Stomach (tissue), 9 donors: ENCODE measurements around the gene TUT4. TPM values are rescaled to one million over a fixed set of nuclear protein-coding genes. Genes with fewer than 3 reads are reported as not detected.

Source experiments
- DNase-seq, 2 donors: peaks; one replicate each; pipeline versions ENCODE4 v3.0.0 to v3.0.0-alpha.2; 2013 to 2019
- H3K27ac ChIP-seq, 5 donors: fragments of 200-600 bp in 4 of 5; sonication (generic) in 4 of 5; one replicate each; pipeline ENCODE4 v1.5.1; 2013 to 2019; ENCODE audit warnings: mild to moderate bottlenecking in 1 of 5, moderate library complexity in 1 of 5
- H3K27me3 ChIP-seq, 3 donors: fragments of 200-600 bp; sonication (generic); one replicate each; pipeline ENCODE4 v1.5.1; 2017 to 2019; ENCODE audit warnings: mixed run types in 1 of 3
- H3K36me3 ChIP-seq, 4 donors: fragments of 200-600 bp; sonication (generic); 1 replicate in 3 of 4; 2 replicates in 1 of 4; pipeline ENCODE4 v1.5.1; 2016 to 2019
- H3K4me1 ChIP-seq, 4 donors: fragments of 200-600 bp; sonication (generic); one replicate each; pipeline ENCODE4 v1.5.1; 2016 to 2019
- H3K4me3 ChIP-seq, 4 donors: fragments of 200-600 bp; sonication (generic) in 3 of 4; one replicate each; pipeline ENCODE4 v1.5.1; 2016 to 2019; ENCODE audit warnings: mild to moderate bottlenecking in 1 of 4
- H3K9me3 ChIP-seq, 4 donors: fragments of 200-600 bp; sonication (generic); one replicate each; pipeline ENCODE4 v1.5.1; 2016 to 2019
- EP300 ChIP-seq: sonication (generic); formaldehyde crosslinking; IDR thresholded peaks from one replicate; pipeline ENCODE4 v1.6.1; 2017; ENCODE audit warnings: antibody characterized with exemption
- POLR2A ChIP-seq, 4 donors: fragments of 450-650 bp; IDR thresholded peaks; one replicate each; pipeline ENCODE4 v1.6.1; 2016; ENCODE audit warnings: antibody characterized with exemption in 4 of 4, control low read depth in 2 of 4, mild to moderate bottlenecking in 1 of 4, moderate library complexity in 1 of 4
- POLR2AphosphoS5 ChIP-seq, 3 donors: sonication (generic); formaldehyde crosslinking; IDR thresholded peaks; one replicate each; pipeline ENCODE4 v1.6.1; 2016; ENCODE audit warnings: antibody characterized with exemption in 3 of 3
- WGBS, 5 donors: extraction: QIAGEN DNeasy Blood & Tissue Kit in 3 of 5; methylation state at CpG; one replicate each; pipeline versions ENCODE4 v1.1.5 to v1.1.7; 2013 to 2018; 5-methylcytosine and 5-hydroxymethylcytosine counted together
- intact Hi-C: fragments of 100-400 bp; cut with DNase I; formaldehyde crosslinking; loops from one replicate; pipeline ENCODE4 v1.15.1; 2023; ENCODE audit warnings: low total_unique reads
- polyA plus RNA-seq, 3 donors: library from polyadenylated mRNA; stranded (reverse); fragments of 200-250 nt; gene quantifications; one replicate each; pipeline ENCODE4 v1.2.3, GENCODE V29; 2013
- total RNA-seq, 5 donors: library from RNA; depleted of rRNA; stranded (reverse); fragments of >200 nt; gene quantifications; one replicate each; pipeline versions ENCODE4 v1.1.0 to v1.2.3, GENCODE V29; 2014 to 2016
- TF ChIP-seq, protein P1 (sequence below), 7 experiments: fragments of 450-650 bp in 4 of 7; fragments of 200-600 bp in 3 of 7; sonication (generic) in 3 of 7; IDR thresholded peaks; one replicate each; pipeline ENCODE4 v1.5.1; 2016 to 2019; ENCODE audit warnings: antibody characterized with exemption in 7 of 7, control low read depth in 2 of 7, mild to moderate bottlenecking in 1 of 7
- donor health status: healthy with polysubstance abuse.
- donor health status: Bipolar disorder and iron deficiency.
- donor health status: healthy.

The TUT4 gene
- total and polyA plus RNA-seq, 8 donors, result 11.8 to 107 (median 37.1) TPM

DNA sequence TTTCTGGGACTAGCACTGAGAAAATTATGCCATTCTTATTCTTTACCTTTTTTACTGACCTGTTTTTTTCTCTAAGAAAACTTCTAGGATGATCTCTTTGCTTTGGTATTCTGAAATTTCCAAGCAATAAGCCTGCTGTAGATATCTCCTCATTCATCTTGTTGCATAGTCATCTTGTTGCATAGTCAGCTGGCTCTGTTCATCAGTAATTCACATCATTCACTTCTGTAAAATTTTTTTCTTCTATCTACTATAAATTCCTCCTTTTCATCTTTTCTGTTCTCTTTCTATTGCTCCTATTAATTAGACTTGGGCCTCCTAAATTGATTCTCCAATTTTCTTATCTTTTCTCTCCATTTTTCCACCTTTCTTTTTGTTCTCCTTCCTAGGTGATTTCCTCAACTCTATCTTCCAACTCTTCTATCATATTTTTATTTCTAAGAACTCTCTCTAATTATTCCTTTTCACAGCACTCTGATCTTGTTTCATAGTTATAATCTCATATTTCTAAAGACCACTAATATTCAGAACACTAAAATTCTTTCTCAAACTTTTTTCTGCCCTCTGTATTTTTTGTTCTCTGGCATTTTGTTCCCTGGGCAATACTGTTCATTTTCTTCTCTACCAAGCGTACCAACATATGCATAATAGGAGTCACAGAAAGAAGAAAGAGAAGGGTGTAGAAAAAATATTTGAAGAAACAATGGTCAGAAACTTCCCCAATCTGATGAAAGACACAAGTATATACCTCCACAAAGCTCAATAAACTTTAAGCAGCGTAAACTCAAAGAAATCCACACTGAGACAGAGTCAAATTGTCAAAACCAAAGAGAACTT is 17.7 kb downstream of the TUT4 start:
- H3K27ac ChIP-seq, result no peak overlapping the region
- H3K27me3 ChIP-seq, result no peaks in the 10 kb centered on the region
- peaks cover 0 to 8% (median 2%) of the 10 kb centered on the region in 4 donors for H3K9me3 ChIP-seq
- intact Hi-C loops, result no loop called here
- TF ChIP-seq POLR2A (IDR thresholded peaks at IDR 0.05), result no peak
- no peaks in the 10 kb centered on the region for H3K36me3 ChIP-seq
- 95 to 98% (median 97%) methylated on average over 2 of the region's 2 CpGs for WGBS, 5 donors
- H3K4me3 ChIP-seq, result no peak overlapping the region
- H3K4me1 ChIP-seq, result peaks cover 0 to 16% (median 3%) of the 10 kb centered on the region in 4 donors
- DNase-seq, result no peak

DNA sequence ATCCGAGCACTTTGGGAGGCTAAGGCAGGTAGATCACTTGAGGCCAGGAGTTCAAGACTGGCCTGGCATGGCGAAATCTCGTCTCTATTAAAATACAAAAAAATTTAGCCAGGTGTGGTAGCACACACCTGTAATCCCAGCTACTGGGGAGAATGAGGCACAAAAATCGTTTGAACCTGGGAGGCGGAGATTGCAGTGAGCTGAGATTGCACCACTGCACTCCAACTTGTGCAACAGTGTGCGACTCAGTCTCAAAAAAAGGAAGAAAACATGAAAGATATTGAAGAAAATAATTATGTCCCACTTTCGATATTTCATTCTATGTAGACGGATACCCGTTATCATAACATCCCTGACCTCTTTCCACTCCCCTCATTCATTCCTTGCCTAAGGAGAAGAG is 19.2 kb downstream of the TUT4 start:
- WGBS, 5 donors, result 92 to 97% (median 95%) methylated on average over 9 of the region's 9 CpGs
- peaks cover 0 to 16% (median 3%) of the 10 kb centered on the region in 4 donors for H3K4me1 ChIP-seq
- TF ChIP-seq POLR2A (IDR thresholded peaks at IDR 0.05) (no peak), EP300 (no peak)
- TF ChIP-seq, protein P1, sequence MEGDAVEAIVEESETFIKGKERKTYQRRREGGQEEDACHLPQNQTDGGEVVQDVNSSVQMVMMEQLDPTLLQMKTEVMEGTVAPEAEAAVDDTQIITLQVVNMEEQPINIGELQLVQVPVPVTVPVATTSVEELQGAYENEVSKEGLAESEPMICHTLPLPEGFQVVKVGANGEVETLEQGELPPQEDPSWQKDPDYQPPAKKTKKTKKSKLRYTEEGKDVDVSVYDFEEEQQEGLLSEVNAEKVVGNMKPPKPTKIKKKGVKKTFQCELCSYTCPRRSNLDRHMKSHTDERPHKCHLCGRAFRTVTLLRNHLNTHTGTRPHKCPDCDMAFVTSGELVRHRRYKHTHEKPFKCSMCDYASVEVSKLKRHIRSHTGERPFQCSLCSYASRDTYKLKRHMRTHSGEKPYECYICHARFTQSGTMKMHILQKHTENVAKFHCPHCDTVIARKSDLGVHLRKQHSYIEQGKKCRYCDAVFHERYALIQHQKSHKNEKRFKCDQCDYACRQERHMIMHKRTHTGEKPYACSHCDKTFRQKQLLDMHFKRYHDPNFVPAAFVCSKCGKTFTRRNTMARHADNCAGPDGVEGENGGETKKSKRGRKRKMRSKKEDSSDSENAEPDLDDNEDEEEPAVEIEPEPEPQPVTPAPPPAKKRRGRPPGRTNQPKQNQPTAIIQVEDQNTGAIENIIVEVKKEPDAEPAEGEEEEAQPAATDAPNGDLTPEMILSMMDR (IDR thresholded peaks at IDR 0.05), result no peak

GRCh38 chr1:52532731-52533327 is 20.1 kb downstream of the TUT4 start:
- H3K4me1 ChIP-seq, result peaks cover 0 to 16% (median 3%) of the 10 kb centered on the region in 4 donors
- no peak for TF ChIP-seq POLR2A (IDR thresholded peaks at IDR 0.05)
- TF ChIP-seq EP300, result no peak
- no peak for TF ChIP-seq POLR2AphosphoS5 (IDR thresholded peaks at IDR 0.05)
- TF ChIP-seq, protein P1 (IDR thresholded peaks at IDR 0.05), result no peak
- no peak overlapping the region for H3K27ac ChIP-seq
- H3K9me3 ChIP-seq, result peaks cover 0 to 8% (median 2%) of the 10 kb centered on the region in 4 donors
- WGBS, 5 donors, result 91 to 100% (median 95%) methylated on average over 2 of the region's 2 CpGs
- H3K27me3 ChIP-seq, result no peaks in the 10 kb centered on the region
- peaks cover 0 to 5% (median 4%) of the 10 kb centered on the region in 4 donors for H3K36me3 ChIP-seq
- intact Hi-C loops, result no loop called here
- DNase-seq, result no peak
- H3K4me3 ChIP-seq, result no peak overlapping the region

More for the DNA sequence above, 19.2 kb downstream of the TUT4 start:
- Histone ChIP-seq H3K27ac (no peak overlapping the region), H3K36me3 (no peaks in the 10 kb centered on the region), H3K27me3 (no peaks in the 10 kb centered on the region), H3K9me3 (peaks cover 0 to 8% (median 2%) of the 10 kb centered on the region in 4 donors), H3K4me3 (no peak overlapping the region)
- intact Hi-C loops, result no loop called here
- DNase-seq, result no peak

DNA sequence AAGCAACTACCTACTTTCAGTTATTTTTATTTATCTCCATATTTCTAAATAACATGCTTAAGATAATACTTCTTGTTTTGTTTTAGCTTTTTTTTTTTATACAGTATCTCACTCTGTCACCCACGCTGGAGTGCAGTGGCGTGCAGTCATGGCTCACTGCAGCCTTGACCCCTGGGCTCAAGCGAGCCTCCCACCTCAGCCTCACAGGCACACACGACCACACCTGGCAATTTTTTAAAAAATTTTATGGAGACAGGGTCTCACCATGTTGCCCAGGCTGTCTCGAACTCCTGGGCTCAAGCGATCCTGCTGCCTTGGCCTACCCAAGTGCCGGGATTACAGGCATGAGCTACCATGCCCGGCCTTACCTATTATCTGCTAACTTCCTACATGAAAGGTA is 20.6 kb downstream of the TUT4 start:
- WGBS, 5 donors, result 84 to 95% (median 93%) methylated on average over 8 of the region's 8 CpGs
- no peak overlapping the region for H3K4me3 ChIP-seq
- H3K9me3 ChIP-seq, result peaks cover 0 to 8% (median 2%) of the 10 kb centered on the region in 4 donors
- H3K36me3 ChIP-seq, result peaks cover 0 to 11% (median 9%) of the 10 kb centered on the region in 4 donors
- no peak overlapping the region for H3K27ac ChIP-seq
- no peaks in the 10 kb centered on the region for H3K27me3 ChIP-seq
- peaks cover 0 to 16% (median 3%) of the 10 kb centered on the region in 4 donors for H3K4me1 ChIP-seq
- intact Hi-C loops, result no loop called here
- no peak for TF ChIP-seq POLR2AphosphoS5 (IDR thresholded peaks at IDR 0.05)
- no peak for DNase-seq

GRCh38 chr1:52531249-52531872 is 21.5 kb downstream of the TUT4 start:
- no peak overlapping the region for H3K27ac ChIP-seq
- 77 to 96% (median 87%) methylated on average over 3 of the region's 3 CpGs for WGBS, 5 donors
- intact Hi-C loops, result no loop called here
- peaks cover 0 to 16% (median 3%) of the 10 kb centered on the region in 4 donors for H3K4me1 ChIP-seq
- no peak overlapping the region for H3K4me3 ChIP-seq
- peaks cover 0 to 19% (median 11%) of the 10 kb centered on the region in 4 donors for H3K36me3 ChIP-seq
- DNase-seq, result no peak
- H3K9me3 ChIP-seq, result peaks cover 0 to 8% (median 2%) of the 10 kb centered on the region in 4 donors
- TF ChIP-seq POLR2AphosphoS5 (IDR thresholded peaks at IDR 0.05) (no peak), EP300 (no peak), POLR2A (IDR thresholded peaks at IDR 0.05) (no peak)
- TF ChIP-seq, protein P1 (IDR thresholded peaks at IDR 0.05), result no peak
- H3K27me3 ChIP-seq, result no peaks in the 10 kb centered on the region
